ENCODE measurements around the gene CNOT1.

DNA sequence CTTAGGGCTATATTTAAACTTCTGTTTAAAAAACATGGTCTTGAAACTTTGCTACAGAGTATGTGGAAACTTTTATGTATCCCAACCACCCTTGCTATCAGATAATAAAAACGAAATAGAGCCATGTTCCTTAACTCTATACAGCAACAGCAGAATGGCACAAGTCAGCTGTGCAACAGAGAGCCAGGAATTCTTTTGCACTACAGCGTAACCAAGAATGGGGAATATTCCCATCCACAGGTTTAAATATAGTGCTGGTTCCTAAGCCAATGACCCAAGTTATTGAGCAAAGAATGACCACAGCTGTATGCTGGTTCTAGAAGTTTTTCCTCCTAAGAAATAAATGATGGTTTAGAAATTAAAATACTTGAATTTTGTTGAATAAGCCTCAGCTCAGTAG, 81.2 kb downstream of the CNOT1 start:
- TF ChIP-seq, protein P1, sequence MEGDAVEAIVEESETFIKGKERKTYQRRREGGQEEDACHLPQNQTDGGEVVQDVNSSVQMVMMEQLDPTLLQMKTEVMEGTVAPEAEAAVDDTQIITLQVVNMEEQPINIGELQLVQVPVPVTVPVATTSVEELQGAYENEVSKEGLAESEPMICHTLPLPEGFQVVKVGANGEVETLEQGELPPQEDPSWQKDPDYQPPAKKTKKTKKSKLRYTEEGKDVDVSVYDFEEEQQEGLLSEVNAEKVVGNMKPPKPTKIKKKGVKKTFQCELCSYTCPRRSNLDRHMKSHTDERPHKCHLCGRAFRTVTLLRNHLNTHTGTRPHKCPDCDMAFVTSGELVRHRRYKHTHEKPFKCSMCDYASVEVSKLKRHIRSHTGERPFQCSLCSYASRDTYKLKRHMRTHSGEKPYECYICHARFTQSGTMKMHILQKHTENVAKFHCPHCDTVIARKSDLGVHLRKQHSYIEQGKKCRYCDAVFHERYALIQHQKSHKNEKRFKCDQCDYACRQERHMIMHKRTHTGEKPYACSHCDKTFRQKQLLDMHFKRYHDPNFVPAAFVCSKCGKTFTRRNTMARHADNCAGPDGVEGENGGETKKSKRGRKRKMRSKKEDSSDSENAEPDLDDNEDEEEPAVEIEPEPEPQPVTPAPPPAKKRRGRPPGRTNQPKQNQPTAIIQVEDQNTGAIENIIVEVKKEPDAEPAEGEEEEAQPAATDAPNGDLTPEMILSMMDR (IDR thresholded peaks at IDR 0.05) = no peak
- no peak for TF ChIP-seq POLR2A (IDR thresholded peaks at IDR 0.05)

All from testis (tissue), 2 donors.